ENCODE measurements around the gene RIT2.

DNA sequence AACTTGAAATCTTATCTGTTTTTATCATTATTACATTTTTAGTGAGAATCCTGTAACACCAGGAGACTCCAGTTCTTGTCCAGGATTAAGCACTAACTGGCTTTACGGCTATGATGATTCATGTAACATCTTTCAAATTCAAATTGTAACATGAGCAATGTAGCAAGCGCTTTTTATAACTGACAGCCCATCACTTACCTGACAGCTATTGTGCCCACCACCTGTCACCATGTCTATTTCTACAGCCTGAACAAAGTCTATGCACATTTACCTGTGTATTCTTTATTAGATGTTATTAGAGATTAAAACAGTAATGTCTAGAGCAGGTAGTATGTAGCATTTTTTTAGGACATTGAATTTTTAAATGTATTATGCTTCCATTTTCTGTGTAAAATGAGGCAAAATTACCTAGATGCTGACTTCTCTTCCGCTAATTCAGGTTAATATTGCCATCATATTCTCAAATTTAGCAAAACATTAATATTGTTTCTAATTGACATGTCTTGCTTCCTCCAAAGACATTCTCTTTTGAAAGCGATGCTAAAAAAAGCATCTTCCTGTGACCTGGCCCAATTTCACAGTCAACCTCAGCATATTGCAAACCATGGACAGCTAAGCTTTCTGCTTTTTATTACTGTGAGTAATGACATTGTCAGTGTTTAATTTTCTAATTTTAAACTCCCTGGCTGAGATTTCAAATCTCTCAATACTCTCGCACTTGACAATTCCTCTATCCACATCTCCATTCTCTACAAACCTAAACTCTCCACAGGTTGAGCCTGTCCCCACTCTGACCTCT is 37.8 kb downstream of the RIT2 start:
- TF ChIP-seq, protein P1, sequence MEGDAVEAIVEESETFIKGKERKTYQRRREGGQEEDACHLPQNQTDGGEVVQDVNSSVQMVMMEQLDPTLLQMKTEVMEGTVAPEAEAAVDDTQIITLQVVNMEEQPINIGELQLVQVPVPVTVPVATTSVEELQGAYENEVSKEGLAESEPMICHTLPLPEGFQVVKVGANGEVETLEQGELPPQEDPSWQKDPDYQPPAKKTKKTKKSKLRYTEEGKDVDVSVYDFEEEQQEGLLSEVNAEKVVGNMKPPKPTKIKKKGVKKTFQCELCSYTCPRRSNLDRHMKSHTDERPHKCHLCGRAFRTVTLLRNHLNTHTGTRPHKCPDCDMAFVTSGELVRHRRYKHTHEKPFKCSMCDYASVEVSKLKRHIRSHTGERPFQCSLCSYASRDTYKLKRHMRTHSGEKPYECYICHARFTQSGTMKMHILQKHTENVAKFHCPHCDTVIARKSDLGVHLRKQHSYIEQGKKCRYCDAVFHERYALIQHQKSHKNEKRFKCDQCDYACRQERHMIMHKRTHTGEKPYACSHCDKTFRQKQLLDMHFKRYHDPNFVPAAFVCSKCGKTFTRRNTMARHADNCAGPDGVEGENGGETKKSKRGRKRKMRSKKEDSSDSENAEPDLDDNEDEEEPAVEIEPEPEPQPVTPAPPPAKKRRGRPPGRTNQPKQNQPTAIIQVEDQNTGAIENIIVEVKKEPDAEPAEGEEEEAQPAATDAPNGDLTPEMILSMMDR (IDR thresholded peaks at IDR 0.05 in 8 of 11, conservative IDR thresholded peaks at IDR 0.05 in 3 of 11), result no peak
- no peak for TF ChIP-seq POLR2AphosphoS5 (IDR thresholded peaks at IDR 0.05)

All from spleen (tissue), 7 donors.